ENCODE data around the gene PCSK6.

DNA sequence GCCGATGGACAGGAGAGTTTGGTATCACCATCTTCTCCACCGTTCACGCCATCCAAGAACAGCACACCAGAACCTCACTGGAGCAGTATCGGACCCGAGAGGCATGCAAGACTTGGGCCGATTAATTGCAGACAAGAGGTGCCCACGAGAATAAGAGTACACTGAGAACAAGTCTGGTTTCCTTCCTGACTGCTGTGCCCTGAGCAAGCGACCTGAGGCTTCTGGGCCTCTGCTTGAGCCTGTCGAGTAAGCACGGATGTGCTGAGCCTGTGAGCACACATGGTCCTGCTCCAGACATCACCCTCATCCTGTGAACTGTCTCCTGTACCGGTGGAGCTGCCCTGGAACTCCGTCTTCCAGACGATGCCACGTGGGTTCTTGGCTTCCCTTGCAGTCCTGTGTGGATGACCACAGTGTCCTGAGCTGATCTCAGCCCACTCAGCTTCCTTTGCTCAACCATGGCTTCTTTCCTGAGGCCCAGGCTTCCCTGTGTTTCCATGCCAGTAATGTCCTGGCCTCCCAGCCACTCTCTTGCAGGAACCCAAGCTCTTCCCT is 160.1 kb downstream of the PCSK6 start:
- TF ChIP-seq EZH2 (IDR thresholded peaks at IDR 0.05; ENCODE audit: insufficient read depth, poor library complexity, severe bottlenecking) (no peak), EZH2phosphoT487 (IDR thresholded peaks at IDR 0.05; ENCODE audit: insufficient read depth, low read depth) (no peak)
